HG03521 (cell line): ENCODE results near the gene FGF12.

Experiments
- ATAC-seq: cut with Tn5 transposase; IDR thresholded peaks from one replicate; pipeline ENCODE4 v1.9.1; 2021; ENCODE audit warnings: mild to moderate bottlenecking, moderate library complexity; ENCODE audit not compliant: unreplicated experiment

FGF12 gene

GRCh38 chr3:192687488-192688152, 39.7 kb downstream of the FGF12 start:
- no peak for ATAC-seq

DNA sequence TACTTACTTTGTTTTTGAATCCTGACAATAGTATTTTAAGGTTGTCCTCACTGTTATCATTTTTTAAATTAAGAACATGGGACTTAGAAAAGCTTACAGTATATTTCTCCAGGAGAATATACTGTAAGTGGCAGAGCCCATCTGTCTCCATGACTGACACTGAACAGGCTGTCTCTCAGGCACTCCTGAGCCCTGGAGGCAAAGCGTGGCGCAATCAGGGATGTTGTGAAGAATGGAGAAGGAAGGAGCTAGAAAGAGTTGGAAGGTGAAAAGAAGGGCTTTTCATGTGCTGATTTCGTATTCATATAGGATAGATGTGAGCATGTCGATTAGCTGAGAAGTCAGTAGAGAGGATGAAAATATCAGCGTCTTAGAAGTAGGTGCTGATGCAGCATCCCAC, 41.5 kb downstream of the FGF12 start:
- no peak for ATAC-seq

- no peak for ATAC-seq
Observed at GRCh38 chr3:192684151-192684550, 43.2 kb downstream of the FGF12 start.

DNA sequence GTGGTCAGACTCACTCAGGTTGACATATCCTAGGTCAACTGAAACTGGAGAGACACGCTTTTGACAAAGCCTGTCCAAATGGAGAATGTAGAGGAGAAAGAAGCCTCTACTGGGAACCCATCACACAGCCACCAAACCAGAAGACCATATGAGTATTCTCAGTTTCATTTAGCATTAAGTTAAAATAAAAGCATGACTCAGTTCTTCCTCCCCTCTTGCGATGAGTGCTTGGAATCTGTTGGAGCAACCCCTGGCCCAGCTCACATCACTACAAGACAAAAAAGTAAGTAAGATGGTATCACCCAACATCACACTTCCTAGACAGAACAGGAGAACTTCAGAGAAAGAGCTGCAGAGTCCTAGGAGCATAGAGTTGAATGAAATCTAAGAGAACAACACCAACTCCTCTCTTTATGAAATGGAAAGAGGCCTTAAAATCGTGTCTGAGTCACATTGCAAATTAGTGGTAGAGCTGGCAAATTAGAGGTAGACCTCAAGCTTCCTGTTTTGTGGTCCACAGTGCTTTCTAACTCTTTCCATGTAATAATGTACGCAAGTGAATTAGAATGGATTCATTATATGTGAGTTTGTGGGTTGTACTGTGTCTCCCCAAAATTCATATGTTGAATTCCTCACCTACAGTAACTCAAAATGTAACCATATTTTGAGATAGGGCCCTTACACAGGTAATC, 51.2 kb downstream of the FGF12 start:
- ATAC-seq, result peak; percentile 69

DNA sequence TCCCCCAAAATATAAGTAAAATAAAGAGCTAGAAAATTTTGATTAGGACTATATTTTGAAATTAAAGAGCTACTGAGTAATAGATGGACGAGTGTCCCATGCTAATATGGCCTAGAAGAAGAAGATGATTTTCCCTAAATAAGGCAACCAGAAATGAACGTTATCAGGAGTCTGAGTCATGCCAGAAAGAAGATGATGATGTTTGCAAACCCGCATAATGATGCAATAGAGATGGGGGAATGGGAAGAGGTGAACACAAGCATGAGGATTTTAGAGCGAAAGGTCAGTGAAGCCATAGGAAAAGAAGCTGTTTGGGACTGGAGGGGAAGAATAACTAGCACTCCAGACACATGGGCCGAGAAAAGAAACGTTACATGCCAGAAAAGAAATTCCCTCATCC, 71.7 kb downstream of the FGF12 start:
- ATAC-seq, result no peak

- ATAC-seq, result no peak
Observed at GRCh38 chr3:192655040-192655439, 72.3 kb downstream of the FGF12 start.

GRCh38 chr3:192653862-192654261, 73.5 kb downstream of the FGF12 start:
- ATAC-seq, result no peak

GRCh38 chr3:192652727-192653126, 74.6 kb downstream of the FGF12 start:
- ATAC-seq, result no peak

DNA sequence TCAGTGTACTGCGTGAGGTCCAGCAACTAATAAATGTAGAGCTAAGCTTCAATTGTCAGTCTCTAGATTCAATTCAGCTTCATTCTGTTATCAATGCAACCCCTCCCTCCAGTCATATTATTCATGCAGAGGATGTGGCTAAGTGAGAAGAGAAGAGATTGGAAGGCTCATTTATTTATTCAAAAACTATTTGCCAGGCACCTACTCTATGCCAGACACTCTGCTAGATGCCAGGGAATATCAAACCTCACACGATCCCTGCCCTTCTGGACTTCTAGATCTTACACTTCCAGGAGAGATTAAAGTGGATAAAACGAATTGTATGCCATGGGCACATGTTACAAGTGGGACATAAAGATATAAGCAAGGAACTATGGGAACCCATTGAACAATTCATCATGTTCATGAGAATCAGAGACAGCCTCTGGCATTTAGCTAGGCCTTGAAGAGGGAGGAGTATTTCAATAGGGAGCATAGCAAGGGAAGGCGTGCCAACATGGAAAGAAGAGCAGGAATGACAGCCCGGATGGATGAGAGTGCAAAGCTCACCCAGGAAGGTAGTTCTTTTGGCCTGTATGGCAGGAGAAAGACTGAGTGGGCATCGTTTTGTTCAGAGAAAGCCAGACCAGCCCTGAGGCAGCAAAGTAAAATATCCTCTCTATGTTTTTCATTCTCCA, 75.4 kb downstream of the FGF12 start:
- no peak for ATAC-seq

- ATAC-seq, result no peak
Observed at GRCh38 chr3:192645437-192645836, 81.9 kb downstream of the FGF12 start.

GRCh38 chr3:192642651-192643050, 84.7 kb downstream of the FGF12 start:
- ATAC-seq, result no peak

GRCh38 chr3:192641919-192642318, 85.4 kb downstream of the FGF12 start:
- ATAC-seq, result no peak

DNA sequence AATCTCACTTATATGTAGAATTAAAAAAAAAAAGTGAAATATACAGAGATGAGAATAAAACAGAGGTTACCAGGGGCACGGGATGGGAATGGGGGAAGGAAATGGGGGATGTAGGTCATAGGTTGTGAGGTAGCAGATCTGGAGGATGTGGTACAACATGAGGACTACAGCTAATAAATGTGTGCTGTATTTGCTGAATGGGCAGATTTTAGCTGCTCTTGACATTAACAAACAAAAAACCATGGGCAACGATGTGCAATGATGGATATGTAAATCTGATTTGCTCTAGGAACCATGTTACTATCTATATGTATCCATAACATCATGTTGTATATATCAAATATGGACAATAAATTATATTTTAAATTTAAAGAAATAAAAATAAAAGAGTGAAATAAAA, 87.4 kb downstream of the FGF12 start:
- ATAC-seq, result no peak

GRCh38 chr3:192637803-192638202, 89.5 kb downstream of the FGF12 start:
- ATAC-seq, result no peak

DNA sequence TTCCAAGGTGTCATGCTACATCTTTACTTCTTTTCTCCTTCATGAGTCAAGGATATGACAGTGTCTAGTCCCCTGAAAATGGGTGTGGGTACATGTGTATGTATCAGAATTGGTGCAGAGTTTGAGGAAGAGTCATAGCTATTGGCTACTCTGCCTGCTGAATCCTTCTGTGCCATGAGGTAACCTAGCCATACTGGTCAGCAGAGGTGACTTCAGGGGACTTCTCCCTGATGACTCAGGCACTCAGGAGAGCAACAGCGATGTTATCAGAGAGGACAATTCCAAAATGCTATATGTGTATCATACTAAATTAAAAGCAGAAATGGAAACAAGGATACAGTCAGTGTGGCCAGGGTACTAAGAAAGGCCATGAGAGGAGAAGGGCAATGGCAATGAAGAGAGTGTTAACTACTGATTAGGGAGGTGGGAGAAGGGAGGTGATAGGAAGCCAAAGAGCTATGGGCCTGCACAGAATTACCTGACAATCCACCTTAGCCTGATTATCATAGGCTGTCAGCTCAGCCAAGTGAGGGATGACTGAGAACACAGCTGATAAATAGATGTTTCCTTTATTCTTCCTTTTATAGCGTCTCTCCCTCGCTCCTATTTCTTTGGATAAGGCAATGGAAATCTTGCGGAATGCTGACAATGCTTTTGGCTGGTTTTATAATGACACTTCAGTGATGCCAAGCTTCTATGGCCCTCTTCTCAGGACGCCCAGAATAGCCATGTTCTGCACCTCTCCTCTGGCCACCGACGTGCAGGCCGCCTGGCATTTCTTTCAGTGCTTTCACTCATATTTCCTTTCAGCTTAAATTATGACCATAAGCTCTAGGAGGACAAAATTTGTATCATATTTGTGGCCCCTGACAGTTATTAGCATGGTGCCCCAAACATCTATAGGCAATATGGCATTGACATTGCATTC, 90.6 kb downstream of the FGF12 start:
- no peak for ATAC-seq

- no peak for ATAC-seq
Observed at GRCh38 chr3:192629429-192629828, 97.9 kb downstream of the FGF12 start.

GRCh38 chr3:192621909-192622308, 105.4 kb downstream of the FGF12 start:
- no peak for ATAC-seq

GRCh38 chr3:192620275-192620674, 107.1 kb downstream of the FGF12 start:
- no peak for ATAC-seq

DNA sequence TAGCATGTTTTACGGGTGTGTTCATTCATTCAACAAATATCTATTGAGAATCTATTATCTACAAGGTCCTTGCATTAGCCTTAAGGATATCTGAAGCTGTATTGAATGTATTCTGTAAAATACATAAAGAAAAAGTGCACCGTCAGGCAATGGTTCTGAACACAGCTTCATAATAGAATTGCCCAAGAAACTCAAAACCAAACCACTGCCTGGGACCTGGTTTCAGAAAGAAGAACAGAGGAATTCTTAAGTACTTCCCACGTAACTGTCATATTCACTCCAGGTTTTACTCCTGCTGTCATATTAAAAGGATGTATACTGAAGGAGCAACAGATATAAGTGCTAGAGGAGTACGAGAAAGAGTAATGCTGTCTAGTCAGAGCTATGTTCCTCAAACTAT, 115.9 kb downstream of the FGF12 start:
- no peak for ATAC-seq

DNA sequence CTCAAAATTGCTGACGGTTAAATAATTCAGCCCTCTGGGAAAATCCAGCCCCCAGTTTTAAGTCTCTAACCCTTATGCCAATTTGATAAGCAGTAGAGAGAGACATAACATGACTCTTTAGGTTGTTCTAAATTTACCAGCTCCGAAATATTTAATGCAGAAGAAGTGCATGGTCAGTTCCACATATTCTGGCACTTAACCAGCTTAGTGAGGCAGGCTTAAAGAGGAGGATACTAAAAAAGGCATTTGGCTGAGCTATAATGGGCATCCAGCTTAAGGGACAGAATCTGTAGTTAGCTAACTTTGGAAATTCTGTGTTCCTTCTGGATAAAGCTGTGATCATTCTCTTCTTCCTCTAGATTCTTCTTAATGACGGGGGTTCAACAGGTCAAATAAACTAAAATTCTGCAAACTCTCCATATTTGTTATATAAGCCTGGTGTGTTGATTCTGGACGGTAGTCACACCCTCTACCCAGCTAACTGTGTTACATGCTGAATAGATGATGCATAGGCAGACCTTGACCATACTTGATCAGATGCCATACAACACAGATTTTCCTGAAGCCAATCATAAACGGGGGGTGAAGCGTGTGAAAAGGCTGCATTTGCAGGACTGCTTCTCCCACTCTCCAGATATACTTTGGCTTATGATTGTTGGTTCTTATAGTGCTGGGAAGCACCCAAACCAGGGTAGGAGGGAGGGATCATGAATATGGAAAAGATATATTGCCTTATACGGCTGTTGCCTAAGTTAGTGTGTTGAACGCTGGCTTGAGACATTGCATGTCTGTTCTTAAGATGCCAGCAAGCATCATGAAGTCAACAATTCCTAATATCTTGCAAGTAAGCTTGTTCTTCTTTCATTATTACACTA, 118.4 kb downstream of the FGF12 start:
- ATAC-seq, result no peak
